Epithelial cell of esophagus (primary cell): ENCODE measurements around the gene PEX7.

Experiments used
- DNase-seq: peaks from one replicate; pipeline ENCODE4 v3.0.0; 2010; ENCODE audit warnings: low read depth
- H3K4me3 ChIP-seq: 2 replicates; pipeline ENCODE4 v1.5.1; 2011; ENCODE audit warnings: mild to moderate bottlenecking, low read length, control low read depth
- TF ChIP-seq, protein P1 (sequence below): IDR thresholded peaks from 2 replicates; pipeline ENCODE4 v1.5.1; 2011; ENCODE audit warnings: low read depth, mild to moderate bottlenecking, low read length, control low read depth, inconsistent platforms; ENCODE audit not compliant: insufficient read depth; ENCODE audit errors: missing control alignments

The PEX7 gene, protein sequence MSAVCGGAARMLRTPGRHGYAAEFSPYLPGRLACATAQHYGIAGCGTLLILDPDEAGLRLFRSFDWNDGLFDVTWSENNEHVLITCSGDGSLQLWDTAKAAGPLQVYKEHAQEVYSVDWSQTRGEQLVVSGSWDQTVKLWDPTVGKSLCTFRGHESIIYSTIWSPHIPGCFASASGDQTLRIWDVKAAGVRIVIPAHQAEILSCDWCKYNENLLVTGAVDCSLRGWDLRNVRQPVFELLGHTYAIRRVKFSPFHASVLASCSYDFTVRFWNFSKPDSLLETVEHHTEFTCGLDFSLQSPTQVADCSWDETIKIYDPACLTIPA

DNA sequence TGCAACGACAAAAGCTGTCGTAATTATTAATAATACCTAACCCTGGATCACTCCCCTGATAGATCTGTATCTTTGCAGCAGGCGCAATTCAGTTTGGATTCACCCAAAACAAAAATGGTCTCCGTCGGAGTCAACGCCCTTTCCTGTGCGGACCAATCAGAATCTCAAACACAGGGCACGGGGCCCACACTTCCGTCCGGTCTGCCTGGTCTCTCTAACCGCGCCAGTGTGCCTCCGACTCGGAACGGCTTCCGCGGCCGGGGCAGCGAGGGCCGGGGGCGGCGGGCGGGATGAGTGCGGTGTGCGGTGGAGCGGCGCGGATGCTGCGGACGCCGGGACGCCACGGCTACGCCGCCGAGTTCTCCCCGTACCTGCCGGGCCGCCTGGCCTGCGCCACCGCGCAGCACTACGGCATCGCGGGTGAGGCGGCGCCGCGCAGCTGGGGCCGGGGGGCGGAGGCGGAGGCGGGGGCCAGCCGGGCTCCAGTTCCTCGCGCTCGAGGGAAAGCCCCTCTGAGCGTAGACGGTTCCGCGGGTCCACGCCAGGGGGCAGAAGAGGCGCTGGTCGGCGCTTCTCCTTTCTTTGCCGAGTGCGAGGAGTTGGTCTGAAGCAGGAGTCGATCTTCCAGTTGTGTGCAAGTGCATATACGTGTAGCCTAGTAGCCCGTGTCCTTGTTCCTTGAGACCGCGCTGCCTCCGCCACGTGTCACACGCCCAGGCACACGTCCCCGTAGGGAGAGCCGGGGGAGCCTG is at the start of gene PEX7:
PEX7 (plus strand) TSS at position 217 of the 752 bp plus-strand sequence; CDS start at position 291, 74 bp downstream.
- TF ChIP-seq, protein P1, sequence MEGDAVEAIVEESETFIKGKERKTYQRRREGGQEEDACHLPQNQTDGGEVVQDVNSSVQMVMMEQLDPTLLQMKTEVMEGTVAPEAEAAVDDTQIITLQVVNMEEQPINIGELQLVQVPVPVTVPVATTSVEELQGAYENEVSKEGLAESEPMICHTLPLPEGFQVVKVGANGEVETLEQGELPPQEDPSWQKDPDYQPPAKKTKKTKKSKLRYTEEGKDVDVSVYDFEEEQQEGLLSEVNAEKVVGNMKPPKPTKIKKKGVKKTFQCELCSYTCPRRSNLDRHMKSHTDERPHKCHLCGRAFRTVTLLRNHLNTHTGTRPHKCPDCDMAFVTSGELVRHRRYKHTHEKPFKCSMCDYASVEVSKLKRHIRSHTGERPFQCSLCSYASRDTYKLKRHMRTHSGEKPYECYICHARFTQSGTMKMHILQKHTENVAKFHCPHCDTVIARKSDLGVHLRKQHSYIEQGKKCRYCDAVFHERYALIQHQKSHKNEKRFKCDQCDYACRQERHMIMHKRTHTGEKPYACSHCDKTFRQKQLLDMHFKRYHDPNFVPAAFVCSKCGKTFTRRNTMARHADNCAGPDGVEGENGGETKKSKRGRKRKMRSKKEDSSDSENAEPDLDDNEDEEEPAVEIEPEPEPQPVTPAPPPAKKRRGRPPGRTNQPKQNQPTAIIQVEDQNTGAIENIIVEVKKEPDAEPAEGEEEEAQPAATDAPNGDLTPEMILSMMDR: peak; percentile 44
- peak; percentile 92 for DNase-seq
- H3K4me3 ChIP-seq: peak within 1 kb of the TSS; percentile 73

- no peak overlapping the region for H3K4me3 ChIP-seq
- no peak for DNase-seq
- TF ChIP-seq, protein P1: no peak
These were observed 49.5 kb upstream of the PEX7 start for GRCh38 chr6:136772685-136773472.

GRCh38 chr6:136773473-136773796 is 49.0 kb upstream of the PEX7 start:
- DNase-seq: no peak
- no peak overlapping the region for H3K4me3 ChIP-seq
- TF ChIP-seq, protein P1: no peak

- H3K4me3 ChIP-seq: no peak overlapping the region
- peak; percentile 86 for DNase-seq
- TF ChIP-seq, protein P1: no peak
These were observed 48.0 kb upstream of the PEX7 start for GRCh38 chr6:136774228-136775041.

DNA sequence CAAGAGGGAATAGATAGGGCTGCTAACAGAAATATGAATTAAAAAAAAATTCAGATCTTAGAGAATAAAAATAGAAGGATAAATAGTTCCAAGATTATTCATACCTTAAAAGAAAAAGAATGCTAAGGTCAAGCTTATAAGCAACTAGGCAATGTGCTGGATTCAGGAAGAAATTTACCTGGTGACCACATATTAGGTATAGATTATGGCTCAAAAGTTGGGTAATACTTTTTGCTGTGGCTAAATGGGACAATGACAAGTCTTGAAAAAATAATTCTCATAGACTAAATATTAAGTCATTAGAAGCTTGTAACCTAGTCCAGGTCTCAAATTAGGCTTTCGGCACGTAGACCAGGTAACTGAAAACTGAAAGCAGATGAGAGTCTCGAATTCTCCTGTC is 47.3 kb upstream of the PEX7 start:
- H3K4me3 ChIP-seq: no peak overlapping the region
- TF ChIP-seq, protein P1: no peak
- DNase-seq: no peak

DNA sequence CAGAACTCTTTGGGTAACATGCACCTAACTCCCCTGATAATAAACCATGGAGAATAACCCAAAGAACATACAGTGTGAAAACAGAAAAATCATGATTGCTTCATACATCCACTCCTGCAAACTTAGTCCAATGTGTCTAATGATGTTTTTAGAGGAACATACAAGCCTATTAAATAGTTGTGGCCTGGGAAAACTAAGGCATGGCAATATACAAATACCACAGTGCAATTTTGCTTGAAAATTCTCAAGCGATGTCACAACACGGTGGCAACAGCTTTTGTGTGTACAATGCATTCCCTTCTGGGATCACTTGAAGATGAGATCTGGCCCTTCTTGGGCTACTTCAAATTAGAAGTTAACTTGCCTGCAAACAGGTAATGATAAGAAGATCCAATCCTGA is 46.8 kb upstream of the PEX7 start:
- TF ChIP-seq, protein P1: no peak
- DNase-seq: no peak
- H3K4me3 ChIP-seq: no peak overlapping the region
